Smooth muscle cell (in vitro differentiated cells): ENCODE data around the gene FHL2. TPM values are rescaled to one million over a fixed set of nuclear protein-coding genes. Genes with fewer than 3 reads are reported as not detected.

Experiments used
- DNase-seq: peaks from one replicate; lab custom pipeline; 2025; ENCODE audit not compliant: unreplicated experiment; lab: John Stamatoyannopoulos, UW
- H2AFZ ChIP-seq: fragments of 200-600 bp; sonication (generic); 2 replicates; pipeline ENCODE4 v1.6.0; 2016; ENCODE audit warnings: antibody characterized with exemption, low read depth, mild to moderate bottlenecking
- H3F3A ChIP-seq: fragments of 200-600 bp; sonication (generic); 2 replicates; pipeline ENCODE4 v1.6.0; 2017; ENCODE audit warnings: antibody characterized with exemption, low read depth
- H3K27ac ChIP-seq: fragments of 200-600 bp; sonication (generic); 2 replicates; pipeline ENCODE4 v1.5.1; 2016; ENCODE audit warnings: low read depth, mild to moderate bottlenecking
- H3K27me3 ChIP-seq: fragments of 200-600 bp; sonication (generic); 2 replicates; pipeline ENCODE4 v1.6.1; 2016; ENCODE audit warnings: low read depth, mild to moderate bottlenecking
- H3K36me3 ChIP-seq: fragments of 200-600 bp; sonication (generic); 2 replicates; pipeline ENCODE4 v1.5.1; 2016; ENCODE audit warnings: low read depth
- H3K4me1 ChIP-seq: fragments of 200-600 bp; sonication (generic); 2 replicates; pipeline ENCODE4 v1.5.1; 2016; ENCODE audit warnings: low read depth
- H3K4me2 ChIP-seq: fragments of 200-600 bp; sonication (generic); 2 replicates; pipeline ENCODE4 v1.6.0; 2016; ENCODE audit warnings: mild to moderate bottlenecking
- H3K4me3 ChIP-seq: fragments of 200-600 bp; sonication (generic); 2 replicates; pipeline ENCODE4 v1.5.1; 2016; ENCODE audit warnings: mild to moderate bottlenecking
- H3K79me2 ChIP-seq: fragments of 200-600 bp; sonication (generic); 2 replicates; pipeline ENCODE4 v1.6.0; 2016; ENCODE audit warnings: low read depth, mild to moderate bottlenecking
- H3K9ac ChIP-seq: fragments of 200-600 bp; sonication (generic); 2 replicates; pipeline ENCODE4 v1.6.0; 2016; ENCODE audit warnings: low read depth
- H3K9me3 ChIP-seq: fragments of 200-600 bp; sonication (generic); replicated peaks from 2 replicates; pipeline ENCODE4 v1.5.1; 2016; ENCODE audit warnings: low read depth
- H4K20me1 ChIP-seq: fragments of 200-600 bp; sonication (generic); 2 replicates; pipeline ENCODE4 v1.6.0; 2016; ENCODE audit warnings: low read depth
- CTCF ChIP-seq: fragments of 200-600 bp; sonication (generic); IDR thresholded peaks from 2 replicates; pipeline ENCODE4 v1.5.1; 2017; ENCODE audit warnings: borderline replicate concordance, mild to moderate bottlenecking, antibody characterized with exemption; ENCODE audit not compliant: insufficient read depth, poor library complexity, severe bottlenecking
- WGBS: methylation state at CpG from one replicate; pipeline ENCODE4 v1.1.7; 2016; ENCODE audit warnings: low lambda C conversion rate; 5-methylcytosine and 5-hydroxymethylcytosine counted together
- polyA plus RNA-seq: library from polyadenylated mRNA; unstranded; fragments of >200 nt; fragmentation: Nextera tagmentation; extraction: Ambion mirVana; gene quantifications from 2 replicates; pipeline ENCODE4 v1.2.1, GENCODE V29; 2016
- total RNA-seq: library from RNA; depleted of rRNA; stranded (reverse); fragments of >200 nt; gene quantifications from 2 replicates; pipeline ENCODE4 v1.2.3, GENCODE V29; 2014

The FHL2 gene
- total and polyA plus RNA-seq, 2 experiments from 2014 or later: 64.1 to 98.0 TPM

GRCh38 chr2:105445976-105446375, 47.1 kb upstream of the FHL2 start:
- no peak overlapping the region for H3K9ac ChIP-seq
- peaks cover 11% of the 10 kb centered on the region for H3K4me1 ChIP-seq
- H4K20me1 ChIP-seq: no peaks in the 10 kb centered on the region
- H3K4me3 ChIP-seq: no peak overlapping the region
- H3K9me3 ChIP-seq: no peaks in the 10 kb centered on the region
- H2AFZ ChIP-seq: no peak overlapping the region
- H3K27me3 ChIP-seq: no peaks in the 10 kb centered on the region
- H3K36me3 ChIP-seq: no peaks in the 10 kb centered on the region
- no peaks in the 10 kb centered on the region for H3K79me2 ChIP-seq
- H3K27ac ChIP-seq: no peak overlapping the region
- H3F3A ChIP-seq: no peaks in the 10 kb centered on the region
- no peak for TF ChIP-seq CTCF
- WGBS: over 99% methylated on average over 9 of the region's 9 CpGs
- H3K4me2 ChIP-seq: no peak overlapping the region
- no peak for DNase-seq

- 85% methylated on average over 5 of the region's 5 CpGs for WGBS
- no peak overlapping the region for H3K4me3 ChIP-seq
- no peaks in the 10 kb centered on the region for H4K20me1 ChIP-seq
- H2AFZ ChIP-seq: no peak overlapping the region
- no peaks in the 10 kb centered on the region for H3F3A ChIP-seq
- DNase-seq: no peak
- H3K36me3 ChIP-seq: no peaks in the 10 kb centered on the region
- no peaks in the 10 kb centered on the region for H3K9me3 ChIP-seq
- H3K27me3 ChIP-seq: no peaks in the 10 kb centered on the region
- no peak overlapping the region for H3K4me2 ChIP-seq
- TF ChIP-seq CTCF: no peak
- H3K79me2 ChIP-seq: no peaks in the 10 kb centered on the region
- peaks cover 12% of the 10 kb centered on the region for H3K4me1 ChIP-seq
- H3K27ac ChIP-seq: no peak overlapping the region
- H3K9ac ChIP-seq: no peak overlapping the region
Observed at GRCh38 chr2:105445498-105445897, 46.6 kb upstream of the FHL2 start.

- no peak for TF ChIP-seq CTCF
- Histone ChIP-seq H3K36me3 (no peaks in the 10 kb centered on the region), H2AFZ (no peak overlapping the region), H3K4me1 (peaks cover 15% of the 10 kb centered on the region), H3K9me3 (no peaks in the 10 kb centered on the region), H3F3A (peaks cover 6% of the 10 kb centered on the region), H3K27ac (no peak overlapping the region), H3K4me3 (no peak overlapping the region), H3K4me2 (no peak overlapping the region), H3K9ac (no peak overlapping the region), H3K27me3 (no peaks in the 10 kb centered on the region), H3K79me2 (no peaks in the 10 kb centered on the region), H4K20me1 (no peaks in the 10 kb centered on the region)
- WGBS: 67% methylated on average over 10 of the region's 10 CpGs
- DNase-seq: no peak
Observed at GRCh38 chr2:105443617-105444598, 45.1 kb upstream of the FHL2 start.
